Glutamatergic neuron (in vitro differentiated cells): ENCODE measurements around the gene FEM1A. TPM values are rescaled to one million over a fixed set of nuclear protein-coding genes. Genes with fewer than 3 reads are reported as not detected.
"Not testable (repeated sequence)": the region's sequence is repeated elsewhere in the genome, so short reads cannot be mapped to it uniquely, and the experiment has no call there.

Source experiments
- DNase-seq: peaks from one replicate; pipeline ENCODE4 v3.0.0; 2022
- H3K27ac Mint-ChIP-seq: one replicate; pipeline ENCODE4 v1.8.0; 2020; ENCODE audit warnings: mild to moderate bottlenecking, mixed read lengths, inconsistent platforms; ENCODE audit not compliant: unreplicated experiment
- H3K27me3 Mint-ChIP-seq: one replicate; pipeline ENCODE4 v1.8.0; 2020; ENCODE audit warnings: mild to moderate bottlenecking, moderate library complexity, mixed read lengths, inconsistent platforms; ENCODE audit not compliant: unreplicated experiment
- H3K36me3 Mint-ChIP-seq: one replicate; pipeline ENCODE4 v1.8.0; 2020; ENCODE audit warnings: mild to moderate bottlenecking, mixed read lengths, inconsistent platforms; ENCODE audit not compliant: unreplicated experiment
- H3K4me1 Mint-ChIP-seq: one replicate; pipeline ENCODE4 v1.8.0; 2020; ENCODE audit warnings: mild to moderate bottlenecking, low read depth, mixed read lengths, inconsistent platforms; ENCODE audit not compliant: unreplicated experiment
- H3K4me3 Mint-ChIP-seq: one replicate; pipeline ENCODE4 v1.8.0; 2020; ENCODE audit warnings: mild to moderate bottlenecking, mixed read lengths, inconsistent platforms; ENCODE audit not compliant: unreplicated experiment
- H3K9me3 Mint-ChIP-seq: one replicate; pipeline ENCODE4 v1.8.0; 2020; ENCODE audit warnings: mild to moderate bottlenecking, moderate library complexity, mixed read lengths, inconsistent platforms; ENCODE audit not compliant: unreplicated experiment
- long read RNA-seq: library from polyadenylated mRNA; unstranded; transcript quantifications from one replicate; pipeline ENCODE4 v2.0.0, GENCODE V29; 2020; ENCODE audit not compliant: unreplicated experiment
- total RNA-seq: library from RNA; stranded (reverse); fragmentation: NEBNext Ultra II Directional; extraction: Animal tissue kit (Norgen Biotek cat#: 25700); gene quantifications from one replicate; pipeline ENCODE4 v1.2.1, GENCODE V29; 2021; ENCODE audit not compliant: unreplicated experiment
- TF ChIP-seq, protein P1 (sequence below): fragments of 200-600 bp; sonication (generic); IDR thresholded peaks from one replicate; pipeline ENCODE4 v1.5.0; 2021; ENCODE audit not compliant: partially characterized antibody, unreplicated experiment

Gene FEM1A
- total RNA-seq: 11.3 TPM
- long read RNA-seq, full-length matches to known transcripts: 8 of 8 reads
- long read RNA-seq, partial matches to known transcripts: 0 of 8 reads
- long read RNA-seq, other reads (novel, unspliced or antisense): 0 of 8 reads

DNA sequence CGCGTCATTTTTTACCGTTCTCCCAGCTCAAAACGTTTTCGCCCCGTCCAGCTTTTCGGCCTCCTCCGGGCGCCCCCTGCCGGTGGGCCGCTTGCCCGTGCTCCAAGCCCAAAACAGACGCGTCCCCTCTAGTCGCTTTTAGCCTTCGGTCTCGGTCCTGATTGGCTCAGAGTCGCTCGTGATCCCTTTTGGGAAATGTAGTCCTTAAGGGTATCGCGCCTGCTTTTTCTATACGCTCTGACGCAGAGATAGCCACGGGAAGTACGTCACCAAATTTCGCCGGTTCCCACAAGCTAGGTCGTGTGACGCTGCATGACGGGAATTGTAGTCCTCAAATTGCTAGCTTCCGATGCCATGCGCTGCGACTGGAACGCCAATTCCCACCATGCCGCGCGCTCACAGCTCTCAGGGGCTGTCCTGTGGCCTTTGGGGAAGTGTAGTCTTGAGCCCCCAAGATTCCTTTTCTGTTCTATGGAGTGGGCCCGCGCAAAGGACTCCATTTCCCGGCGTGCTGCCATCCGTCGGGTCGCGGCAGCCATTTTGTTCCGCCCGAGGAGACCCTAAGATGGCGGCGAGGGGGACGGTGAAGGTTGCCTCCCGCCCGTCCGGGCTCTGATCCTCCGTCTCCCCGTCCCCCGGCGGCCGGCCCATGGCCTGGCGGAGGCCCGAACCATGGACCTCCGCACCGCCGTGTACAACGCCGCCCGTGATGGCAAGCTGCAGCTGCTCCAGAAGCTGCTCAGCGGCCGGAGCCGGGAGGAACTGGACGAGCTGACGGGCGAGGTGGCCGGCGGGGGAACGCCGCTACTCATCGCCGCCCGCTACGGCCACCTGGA is at the start of gene FEM1A:
Gene FEM1A (plus strand): TSS at position 552 of the 836 bp plus-strand sequence. CDS start 121 bp downstream, at position 673.
- DNase-seq: peak; percentile 98
- H3K27ac Mint-ChIP-seq: peak within 1 kb of the TSS; percentile 66
- H3K4me3 Mint-ChIP-seq: peak within 1 kb of the TSS; percentile 80
- H3K4me1 Mint-ChIP-seq: no peaks in the 10 kb centered on the region
- peaks cover 4% of the 10 kb centered on the region for H3K27me3 Mint-ChIP-seq
- H3K9me3 Mint-ChIP-seq: peaks cover 5% of the 10 kb centered on the region
- TF ChIP-seq, protein P1, sequence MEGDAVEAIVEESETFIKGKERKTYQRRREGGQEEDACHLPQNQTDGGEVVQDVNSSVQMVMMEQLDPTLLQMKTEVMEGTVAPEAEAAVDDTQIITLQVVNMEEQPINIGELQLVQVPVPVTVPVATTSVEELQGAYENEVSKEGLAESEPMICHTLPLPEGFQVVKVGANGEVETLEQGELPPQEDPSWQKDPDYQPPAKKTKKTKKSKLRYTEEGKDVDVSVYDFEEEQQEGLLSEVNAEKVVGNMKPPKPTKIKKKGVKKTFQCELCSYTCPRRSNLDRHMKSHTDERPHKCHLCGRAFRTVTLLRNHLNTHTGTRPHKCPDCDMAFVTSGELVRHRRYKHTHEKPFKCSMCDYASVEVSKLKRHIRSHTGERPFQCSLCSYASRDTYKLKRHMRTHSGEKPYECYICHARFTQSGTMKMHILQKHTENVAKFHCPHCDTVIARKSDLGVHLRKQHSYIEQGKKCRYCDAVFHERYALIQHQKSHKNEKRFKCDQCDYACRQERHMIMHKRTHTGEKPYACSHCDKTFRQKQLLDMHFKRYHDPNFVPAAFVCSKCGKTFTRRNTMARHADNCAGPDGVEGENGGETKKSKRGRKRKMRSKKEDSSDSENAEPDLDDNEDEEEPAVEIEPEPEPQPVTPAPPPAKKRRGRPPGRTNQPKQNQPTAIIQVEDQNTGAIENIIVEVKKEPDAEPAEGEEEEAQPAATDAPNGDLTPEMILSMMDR: peak; percentile 99
- no peaks in the 10 kb centered on the region for H3K36me3 Mint-ChIP-seq

DNA sequence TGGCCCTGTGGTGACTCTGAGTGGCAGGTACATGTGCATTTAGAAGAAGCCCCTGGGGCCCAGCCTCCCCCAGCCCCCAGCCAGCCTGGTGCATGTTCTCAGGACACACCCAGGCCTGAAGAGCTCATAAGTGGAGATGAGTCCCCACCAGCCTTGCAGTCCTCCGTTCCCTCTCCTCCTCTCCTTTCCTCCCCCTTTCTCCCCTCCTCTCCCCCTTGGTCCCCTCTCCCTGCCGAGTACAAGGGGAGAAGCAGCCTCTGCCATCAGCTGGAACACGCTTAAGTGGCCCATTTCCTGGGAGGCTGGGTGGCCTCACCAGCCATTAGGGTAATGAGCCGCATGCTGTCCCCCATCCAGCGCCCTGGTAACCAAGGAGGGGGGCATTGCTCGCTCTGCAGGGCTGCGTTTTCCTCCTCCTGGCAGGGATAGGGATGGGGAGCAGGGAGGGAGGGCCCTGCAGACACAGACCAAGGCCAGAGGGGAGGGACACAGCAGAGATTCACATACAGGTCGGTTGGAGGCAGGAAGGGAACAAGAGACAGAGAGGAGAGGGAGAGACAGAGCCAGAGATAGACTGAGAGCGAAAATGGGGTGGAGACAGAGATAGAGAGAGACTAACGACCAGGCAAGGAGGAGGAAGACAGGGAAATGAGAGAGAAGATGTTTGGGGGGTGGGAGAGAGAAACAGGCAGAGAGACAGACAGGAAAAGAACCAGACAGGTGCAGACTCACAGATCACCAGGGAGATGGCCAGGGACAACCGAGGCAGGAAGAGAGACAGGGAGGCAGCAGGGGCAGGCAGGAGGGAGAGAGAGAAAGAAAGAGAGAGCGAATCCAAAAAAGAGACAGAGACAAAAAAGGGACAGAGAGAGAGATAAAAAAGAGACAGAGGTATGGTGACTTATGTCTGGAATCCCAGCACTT is 48.5 kb upstream of the FEM1A start:
- H3K27me3 Mint-ChIP-seq: peaks cover 5% of the 10 kb centered on the region
- no peak overlapping the region for H3K4me3 Mint-ChIP-seq
- TF ChIP-seq, protein P1: no peak
- no peaks in the 10 kb centered on the region for H3K36me3 Mint-ChIP-seq
- H3K9me3 Mint-ChIP-seq: peaks cover 7% of the 10 kb centered on the region
- H3K4me1 Mint-ChIP-seq: peaks cover 4% of the 10 kb centered on the region
- DNase-seq: peak; percentile 68
- no peak overlapping the region for H3K27ac Mint-ChIP-seq

DNA sequence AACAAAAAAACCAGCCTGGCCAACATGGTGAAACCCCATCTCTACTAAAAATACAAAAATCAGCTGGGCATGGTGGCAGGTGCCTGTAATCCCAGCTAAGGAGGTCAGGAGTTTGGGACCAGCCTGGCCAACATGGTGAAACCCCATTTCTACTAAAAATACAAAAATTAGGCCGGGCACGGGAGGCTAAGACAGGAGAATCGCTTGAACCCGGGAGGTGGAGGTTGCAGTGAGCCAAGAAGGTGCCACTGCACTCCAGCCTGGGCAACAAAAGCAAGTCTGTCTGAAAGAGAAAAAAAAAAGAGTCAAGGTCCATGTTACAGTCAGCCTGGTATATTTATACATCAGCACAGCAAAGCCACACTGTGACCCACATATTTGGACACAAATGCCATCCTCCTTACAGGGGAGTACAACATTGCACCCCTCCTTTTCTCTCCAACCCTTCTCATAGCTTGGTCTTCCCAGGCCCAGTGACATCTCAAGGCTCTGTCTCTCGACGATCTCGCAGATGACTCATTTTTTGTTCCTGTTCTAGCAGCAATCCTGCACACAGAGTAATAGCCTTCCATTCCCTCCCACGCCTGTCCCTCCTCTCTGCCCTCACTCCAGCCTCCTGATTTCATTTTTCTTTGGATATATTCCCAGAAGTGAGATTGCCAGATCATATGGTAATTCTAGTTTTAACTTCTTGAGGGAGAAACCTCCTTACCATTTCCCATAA is 46.9 kb upstream of the FEM1A start:
- no peak overlapping the region for H3K4me3 Mint-ChIP-seq
- no peak for DNase-seq
- H3K9me3 Mint-ChIP-seq: peaks cover 7% of the 10 kb centered on the region
- H3K27me3 Mint-ChIP-seq: peaks cover 5% of the 10 kb centered on the region
- peaks cover 4% of the 10 kb centered on the region for H3K4me1 Mint-ChIP-seq
- no peak overlapping the region for H3K27ac Mint-ChIP-seq
- no peaks in the 10 kb centered on the region for H3K36me3 Mint-ChIP-seq
- TF ChIP-seq, protein P1: no peak

- not testable (repeated sequence) for H3K36me3 Mint-ChIP-seq, H3K27ac Mint-ChIP-seq, H3K4me1 Mint-ChIP-seq, H3K27me3 Mint-ChIP-seq, H3K9me3 Mint-ChIP-seq, H3K4me3 Mint-ChIP-seq, DNase-seq
These were observed 46.4 kb upstream of the FEM1A start for GRCh38 chr19:4745175-4745574.

GRCh38 chr19:4745986-4746385 is 45.5 kb upstream of the FEM1A start:
- no peak for DNase-seq
- Mint-ChIP-seq H3K9me3 (peaks cover 9% of the 10 kb centered on the region), H3K4me1 (peaks cover 4% of the 10 kb centered on the region), H3K27me3 (peaks cover 7% of the 10 kb centered on the region), H3K27ac (no peak overlapping the region), H3K4me3 (no peak overlapping the region), H3K36me3 (no peaks in the 10 kb centered on the region)
- TF ChIP-seq, protein P1: no peak
